NB4 (cell line): Measurements from ENCODE around the gene MAP3K20.

Experiments used
- DNase-seq: peaks from one replicate; pipeline ENCODE4 v3.0.0; 2010; ENCODE audit warnings: low read depth
- H3K4me3 ChIP-seq: one replicate; pipeline ENCODE4 v1.5.1; 2011; ENCODE audit warnings: mild to moderate bottlenecking, low read depth, low read length, moderate library complexity
- CTCF ChIP-seq: IDR thresholded peaks from one replicate; pipeline ENCODE4 v1.5.1; 2012; ENCODE audit warnings: low read depth, low read length
- MAX ChIP-seq: IDR thresholded peaks from 2 replicates; pipeline ENCODE4 v1.6.1; 2011; ENCODE audit warnings: low read depth, low read length
- MYC ChIP-seq: IDR thresholded peaks from 2 replicates; pipeline ENCODE4 v1.6.1; 2011; ENCODE audit warnings: low read depth, low read length
- POLR2A ChIP-seq: IDR thresholded peaks from 2 replicates; pipeline ENCODE4 v1.6.1; 2011; ENCODE audit warnings: mild to moderate bottlenecking; ENCODE audit not compliant: insufficient read length; ENCODE audit errors: extremely low read depth

The MAP3K20 gene

GRCh38 chr2:173048897-173049661 lies 26.6 kb upstream of the MAP3K20 start:
- DNase-seq: peak; percentile 97
- peak overlapping the region; percentile 19 for H3K4me3 ChIP-seq
- TF ChIP-seq CTCF (no peak), MAX (0 out of 2 replicates have a peak, but pooled peaks have one; percentile 3)

GRCh38 chr2:173049831-173050230 lies 25.8 kb upstream of the MAP3K20 start:
- no peak overlapping the region for H3K4me3 ChIP-seq
- no peak for DNase-seq
- TF ChIP-seq MAX (no peak), CTCF (no peak), POLR2A (no peak), MYC (no peak)

GRCh38 chr2:173050684-173051083 lies 25.0 kb upstream of the MAP3K20 start:
- no peak overlapping the region for H3K4me3 ChIP-seq
- DNase-seq: no peak
- TF ChIP-seq POLR2A (no peak), MYC (no peak), MAX (no peak), CTCF (no peak)

- TF ChIP-seq MYC (no peak), MAX (no peak), POLR2A (no peak), CTCF (no peak)
- H3K4me3 ChIP-seq: no peak overlapping the region
- DNase-seq: peak; percentile 72
These were observed 24.0 kb upstream of the MAP3K20 start for GRCh38 chr2:173051463-173052215.

- no peak for DNase-seq
- H3K4me3 ChIP-seq: no peak overlapping the region
- no peak for TF ChIP-seq MYC
- TF ChIP-seq MAX: no peak
- no peak for TF ChIP-seq CTCF
- no peak for TF ChIP-seq POLR2A
These were observed 22.5 kb upstream of the MAP3K20 start for GRCh38 chr2:173053043-173053699.
